Right lobe of liver (tissue), 4 donors: Measurements from ENCODE around the gene COL27A1.

Source experiments
- POLR2A ChIP-seq: fragments of 450-650 bp; IDR thresholded peaks from one replicate; pipeline ENCODE4 v1.6.1; 2017; ENCODE audit warnings: antibody characterized with exemption, mild to moderate bottlenecking
- TF ChIP-seq, protein P1 (sequence below), 4 donors: fragments of 200-600 bp in 3 of 4; fragments of 450-650 bp in 1 of 4; IDR thresholded peaks; one replicate each; pipeline versions ENCODE4 v1.5.1 to v1.8.0; 2016 to 2022; ENCODE audit warnings: antibody characterized with exemption in 4 of 4, mild to moderate bottlenecking in 2 of 4
- donor health status: DM: no; HTN: no; CAD: no.
- donor health status: DM: no; HTN: no; CAD: no.
- donor health status: DM: no; HTN: yes; CAD: no.

DNA sequence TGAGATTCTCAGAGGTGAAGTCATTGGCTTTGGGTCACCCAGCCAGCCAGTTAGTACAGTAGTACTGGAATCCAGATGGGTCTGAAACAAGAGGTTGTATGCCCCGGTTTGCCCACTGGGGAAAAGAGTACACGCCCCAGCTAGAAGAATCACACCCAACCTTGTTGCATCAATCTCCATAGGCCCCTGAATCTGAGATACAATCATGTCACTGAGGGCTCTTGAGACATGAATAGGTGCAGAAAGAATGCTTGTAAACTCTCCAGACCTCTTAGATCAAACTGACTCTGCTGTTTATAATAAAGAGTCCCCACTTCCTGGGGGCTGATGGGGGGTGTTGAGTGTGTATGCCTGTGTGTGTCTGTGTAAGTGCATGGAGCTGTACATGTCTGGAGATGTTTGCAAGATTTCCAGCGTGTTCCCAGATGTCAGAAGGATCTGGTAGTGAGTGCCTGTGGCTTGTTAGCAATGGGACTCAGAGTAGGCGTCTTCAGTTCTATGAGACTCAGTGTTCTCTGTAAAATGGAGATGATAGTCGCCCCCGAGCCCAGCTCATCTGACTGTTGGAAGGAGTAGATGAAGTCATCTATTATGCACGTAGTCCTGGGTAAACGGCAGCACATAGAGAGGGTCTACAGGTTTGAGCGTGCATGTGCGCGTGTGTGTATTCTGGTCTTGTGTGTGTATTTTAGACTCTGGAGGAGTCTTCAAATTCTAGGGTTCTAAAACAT lies 48.2 kb downstream of the COL27A1 start:
- TF ChIP-seq, protein P1, sequence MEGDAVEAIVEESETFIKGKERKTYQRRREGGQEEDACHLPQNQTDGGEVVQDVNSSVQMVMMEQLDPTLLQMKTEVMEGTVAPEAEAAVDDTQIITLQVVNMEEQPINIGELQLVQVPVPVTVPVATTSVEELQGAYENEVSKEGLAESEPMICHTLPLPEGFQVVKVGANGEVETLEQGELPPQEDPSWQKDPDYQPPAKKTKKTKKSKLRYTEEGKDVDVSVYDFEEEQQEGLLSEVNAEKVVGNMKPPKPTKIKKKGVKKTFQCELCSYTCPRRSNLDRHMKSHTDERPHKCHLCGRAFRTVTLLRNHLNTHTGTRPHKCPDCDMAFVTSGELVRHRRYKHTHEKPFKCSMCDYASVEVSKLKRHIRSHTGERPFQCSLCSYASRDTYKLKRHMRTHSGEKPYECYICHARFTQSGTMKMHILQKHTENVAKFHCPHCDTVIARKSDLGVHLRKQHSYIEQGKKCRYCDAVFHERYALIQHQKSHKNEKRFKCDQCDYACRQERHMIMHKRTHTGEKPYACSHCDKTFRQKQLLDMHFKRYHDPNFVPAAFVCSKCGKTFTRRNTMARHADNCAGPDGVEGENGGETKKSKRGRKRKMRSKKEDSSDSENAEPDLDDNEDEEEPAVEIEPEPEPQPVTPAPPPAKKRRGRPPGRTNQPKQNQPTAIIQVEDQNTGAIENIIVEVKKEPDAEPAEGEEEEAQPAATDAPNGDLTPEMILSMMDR (IDR thresholded peaks at IDR 0.05): no peak
- TF ChIP-seq POLR2A: no peak
